GM21529 (cell line): ENCODE measurements around the gene CCDC198.

Source experiments
- ATAC-seq: cut with Tn5 transposase; IDR thresholded peaks from one replicate; pipeline ENCODE4 v1.9.1; 2021; ENCODE audit not compliant: unreplicated experiment

The CCDC198 gene, protein sequence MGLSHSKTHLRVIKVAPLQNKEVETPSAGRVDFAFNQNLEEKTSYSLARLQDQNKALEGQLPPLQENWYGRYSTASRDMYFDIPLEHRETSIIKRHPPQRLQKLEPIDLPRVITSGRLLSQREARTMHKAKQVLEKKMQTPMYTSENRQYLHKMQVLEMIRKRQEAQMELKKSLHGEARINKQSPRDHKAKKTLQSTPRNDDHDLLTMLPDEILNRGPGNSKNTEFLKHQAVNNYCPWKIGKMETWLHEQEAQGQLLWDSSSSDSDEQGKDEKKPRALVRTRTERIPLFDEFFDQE

DNA sequence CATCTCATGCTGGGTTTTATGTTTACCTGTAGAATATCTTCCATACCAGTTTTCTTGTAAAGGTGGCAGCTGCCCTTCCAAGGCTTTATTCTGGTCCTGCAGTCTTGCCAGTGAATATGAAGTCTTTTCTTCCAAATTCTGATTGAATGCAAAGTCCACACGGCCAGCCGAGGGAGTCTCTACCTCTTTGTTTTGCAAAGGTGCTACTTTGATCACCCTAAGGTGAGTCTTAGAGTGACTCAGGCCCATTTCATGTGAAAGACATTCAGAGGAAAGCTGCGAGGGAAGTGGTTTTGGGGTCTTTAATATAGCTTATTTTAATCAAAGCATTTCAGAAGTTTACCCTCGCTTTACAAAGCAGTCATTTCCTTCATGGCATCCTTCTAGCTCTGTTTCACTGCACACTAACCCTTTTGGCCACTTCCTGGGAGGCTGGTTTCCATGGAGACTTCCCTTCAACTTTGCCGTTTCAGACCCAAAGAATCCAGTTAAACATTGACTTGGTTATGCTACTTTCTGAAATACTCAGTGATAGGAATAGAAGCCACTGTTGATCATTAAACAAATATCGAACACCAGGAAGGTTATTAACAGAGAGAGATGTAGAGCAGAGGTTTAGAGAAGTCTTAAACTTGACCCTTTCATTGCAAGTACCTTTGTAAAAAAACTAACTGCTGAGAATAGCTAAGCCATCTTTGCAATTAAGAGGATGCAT, at the start of gene CCDC198:
Gene CCDC198, minus strand, starts transcription at position 391 of the 715 bp plus-strand sequence. Its CDS starts 142 bp downstream, at position 249.
- ATAC-seq = peak; percentile 75

- ATAC-seq = no peak
These were observed 39.6 kb upstream of the CCDC198 start for GRCh38 chr14:57533214-57533613.

GRCh38 chr14:57530571-57530970, 36.9 kb upstream of the CCDC198 start:
- no peak for ATAC-seq

DNA sequence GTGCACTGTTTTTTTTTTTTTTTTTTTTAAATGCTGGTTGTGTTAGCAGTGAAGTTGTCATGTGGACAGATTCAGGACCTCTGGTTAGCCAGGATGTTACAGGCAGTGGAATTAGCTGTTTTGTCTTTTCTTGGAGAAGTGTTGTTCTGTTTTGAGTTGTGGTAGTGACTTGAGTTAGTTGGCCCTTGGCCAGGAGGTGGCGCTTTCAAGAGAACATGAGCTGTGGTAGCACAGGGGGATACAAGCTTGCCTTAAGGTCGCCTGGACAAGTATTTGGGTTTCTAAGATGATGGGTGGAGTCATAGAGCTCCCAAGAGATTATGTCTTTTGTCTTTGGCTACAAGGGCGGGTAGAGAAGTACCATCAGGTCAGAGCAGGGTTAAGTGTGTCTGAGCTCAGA, 33.3 kb upstream of the CCDC198 start:
- no peak for ATAC-seq

DNA sequence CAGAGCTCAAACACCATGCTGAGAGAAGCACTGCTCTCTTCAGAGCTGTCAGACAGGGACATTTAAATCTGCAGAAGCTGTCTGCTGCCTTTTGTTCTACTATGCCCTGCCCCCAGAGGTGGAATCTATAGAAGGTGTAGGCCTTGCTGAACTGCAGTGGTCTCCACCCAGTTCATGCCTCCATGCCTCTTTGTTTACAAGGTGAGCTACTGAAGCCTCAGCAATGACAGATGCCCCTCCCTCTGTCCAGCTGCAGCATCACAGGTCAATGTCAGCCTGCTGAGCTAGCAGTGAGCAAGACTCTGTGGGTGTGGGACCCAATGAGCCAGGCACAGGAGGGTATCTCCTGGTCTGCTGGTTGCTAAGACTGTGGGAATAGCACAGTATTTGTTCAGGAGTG, 25.4 kb upstream of the CCDC198 start:
- ATAC-seq = no peak

DNA sequence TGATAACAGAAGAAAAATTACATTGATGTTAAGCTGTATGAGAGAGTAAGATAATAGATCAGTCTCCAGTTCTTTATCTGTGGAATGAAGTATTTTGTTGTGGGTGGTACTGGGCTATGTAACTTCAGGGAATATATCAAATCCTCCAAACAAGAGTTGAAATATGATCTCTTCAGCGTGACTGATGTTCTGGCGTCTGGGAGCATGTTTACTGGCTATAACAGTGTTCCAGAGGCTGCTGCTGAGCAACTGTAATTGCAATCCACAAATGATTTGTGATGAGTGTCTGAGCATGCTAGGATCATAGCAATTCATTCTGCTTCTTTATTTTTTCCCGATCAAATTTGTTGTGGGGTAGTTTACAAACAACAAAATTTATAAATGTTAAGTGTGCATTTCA, 18.6 kb upstream of the CCDC198 start:
- ATAC-seq = no peak

- ATAC-seq = no peak
These were observed 15.1 kb upstream of the CCDC198 start for GRCh38 chr14:57508756-57509155.

GRCh38 chr14:57502586-57503254, 9.1 kb upstream of the CCDC198 start:
- no peak for ATAC-seq

- no peak for ATAC-seq
These were observed 7.4 kb upstream of the CCDC198 start for GRCh38 chr14:57501039-57501557.

DNA sequence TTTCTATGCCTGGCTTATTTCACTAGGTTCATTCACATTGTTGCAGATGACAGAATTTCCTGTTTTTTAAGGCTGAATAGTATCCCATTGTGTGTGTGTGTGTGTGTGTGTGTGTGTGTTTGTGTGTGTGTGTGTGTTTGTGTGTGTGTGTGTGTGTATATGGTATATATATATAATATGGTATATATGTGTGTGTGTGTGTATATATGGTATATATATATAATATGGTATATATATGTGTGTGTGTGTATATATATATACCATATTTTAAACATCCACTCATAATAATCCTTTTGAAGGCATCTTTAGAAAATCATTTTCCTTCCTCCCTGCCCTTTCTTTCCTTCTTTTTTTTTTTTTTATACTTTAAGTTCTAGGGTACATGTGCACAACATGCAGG, 5.0 kb upstream of the CCDC198 start:
- ATAC-seq = no peak

DNA sequence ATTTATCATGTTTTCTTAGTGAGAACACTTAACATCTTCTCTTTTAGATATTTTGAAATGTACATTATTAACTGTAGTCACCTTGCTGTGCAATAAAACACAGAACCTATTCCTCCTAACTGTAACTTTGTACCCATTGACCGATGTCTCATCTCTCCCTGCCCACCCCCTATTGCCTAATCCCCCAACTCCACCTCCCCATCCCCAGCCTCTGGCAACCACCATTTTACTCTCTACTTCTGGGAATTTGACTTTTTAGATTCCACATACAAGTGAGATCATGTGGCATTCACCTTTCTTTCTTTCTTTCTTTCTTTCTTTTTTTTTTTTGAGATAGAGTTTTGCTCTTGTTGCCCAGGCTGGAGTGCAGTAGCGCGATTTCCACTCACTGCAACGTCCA, 4.4 kb upstream of the CCDC198 start:
- ATAC-seq = no peak

- no peak for ATAC-seq
These were observed 1.8 kb upstream of the CCDC198 start for GRCh38 chr14:57495416-57495815.

DNA sequence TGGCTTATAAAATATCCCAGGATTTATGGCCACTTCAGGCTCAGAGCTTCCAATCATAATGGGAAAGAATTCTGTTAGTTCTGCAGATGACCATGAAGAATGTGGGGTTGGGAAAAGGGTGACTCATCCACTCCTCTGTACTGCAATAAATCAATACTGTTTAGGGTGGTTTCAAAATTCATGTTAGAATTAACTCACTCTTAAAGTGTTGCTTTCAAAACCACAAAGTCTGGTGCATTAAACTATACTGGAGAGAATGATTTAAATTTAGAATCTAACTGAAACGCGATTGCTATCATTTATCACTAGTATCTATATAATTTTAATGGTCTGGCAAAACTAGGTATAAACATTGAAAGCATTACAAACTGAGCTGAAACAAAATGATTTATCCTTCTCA, 798 bp downstream of the CCDC198 start:
- ATAC-seq = no peak

- ATAC-seq = no peak
These were observed 2.0 kb downstream of the CCDC198 start for GRCh38 chr14:57491640-57492039.

GRCh38 chr14:57487771-57488170, 5.9 kb downstream of the CCDC198 start:
- no peak for ATAC-seq

- ATAC-seq = no peak
These were observed 6.8 kb downstream of the CCDC198 start for GRCh38 chr14:57486767-57487379.

GRCh38 chr14:57485635-57486034, 8.0 kb downstream of the CCDC198 start:
- ATAC-seq = peak; percentile 95

DNA sequence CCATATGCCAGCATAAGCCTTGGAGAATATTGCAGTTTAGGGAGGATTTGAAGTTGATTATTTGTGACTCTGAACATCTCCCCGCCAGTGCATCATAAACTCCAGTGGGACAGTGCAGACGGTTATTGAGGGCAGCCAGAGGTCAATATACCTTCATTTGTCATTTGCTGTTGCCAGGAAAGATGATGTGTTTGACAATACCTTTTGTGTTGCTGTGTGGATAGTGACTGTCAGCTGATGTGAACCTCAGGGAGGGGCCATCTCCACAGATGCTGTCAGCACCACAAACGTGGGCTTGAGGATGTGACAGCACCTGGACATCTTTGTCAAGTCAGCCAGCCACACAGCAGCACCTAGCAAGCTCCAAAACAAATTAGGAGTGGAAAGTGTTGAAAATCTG, 11.5 kb downstream of the CCDC198 start:
- no peak for ATAC-seq

DNA sequence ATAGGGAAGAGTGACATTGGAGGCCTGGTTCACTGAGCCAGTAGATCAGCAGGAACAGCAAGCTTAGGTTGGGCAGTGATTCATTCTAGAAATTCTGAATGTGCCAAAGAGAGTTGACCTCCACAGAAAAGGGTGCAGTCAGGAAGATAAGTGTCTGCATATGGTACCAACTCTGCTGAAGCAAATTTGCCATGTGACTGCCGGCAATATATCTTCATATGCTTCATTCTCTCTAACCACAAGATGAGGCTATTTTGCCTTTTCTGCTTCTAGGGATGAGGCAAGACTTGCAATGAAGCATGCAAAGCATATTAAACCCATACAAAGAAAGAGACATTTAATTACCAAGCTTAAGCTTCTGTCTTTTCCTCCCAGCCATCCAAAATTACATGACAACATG, 13.6 kb downstream of the CCDC198 start:
- no peak for ATAC-seq

DNA sequence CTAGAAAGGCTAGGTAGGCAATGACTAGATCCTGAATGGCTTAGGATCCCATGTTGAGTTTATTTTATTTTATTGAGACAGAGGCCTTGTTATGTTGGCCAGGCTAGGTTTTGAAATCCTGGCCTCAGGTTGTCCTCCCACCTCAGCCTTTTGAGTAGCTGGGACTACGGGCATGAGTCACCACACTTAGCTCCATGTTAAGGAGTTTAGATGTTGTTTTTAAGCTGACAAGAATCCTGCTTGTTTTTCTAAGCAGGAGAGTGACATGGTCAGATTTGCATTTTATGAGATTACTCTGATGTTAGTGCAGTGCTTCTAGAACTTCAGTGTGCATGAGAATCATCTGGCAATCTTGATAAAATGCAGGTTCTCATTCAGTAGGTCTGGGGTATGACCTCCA, 14.5 kb downstream of the CCDC198 start:
- ATAC-seq = no peak

DNA sequence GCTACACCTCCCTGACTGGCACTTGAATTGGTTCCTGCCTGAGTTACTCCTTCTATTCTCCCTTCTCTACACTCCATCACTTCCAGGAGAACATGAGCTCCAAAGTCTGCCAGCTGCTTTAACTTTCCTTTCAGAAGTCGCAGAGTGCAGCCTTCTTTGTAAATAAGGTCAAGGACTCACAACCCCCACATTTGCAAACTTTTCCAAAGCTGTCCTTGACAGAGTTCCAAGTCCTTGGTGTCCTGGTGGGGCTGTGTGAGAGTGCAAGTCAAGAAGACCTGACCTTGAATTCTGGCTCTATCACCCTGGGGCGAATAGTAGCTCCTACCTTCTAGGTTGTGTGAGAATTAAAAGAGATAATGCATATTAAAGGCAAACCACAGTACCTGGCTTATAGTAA, 15.6 kb downstream of the CCDC198 start:
- ATAC-seq = no peak
